Adrenal gland (tissue), 5 donors: ENCODE results near the gene ROPN1B.

ENCODE experiments used
- CTCF ChIP-seq, 6 experiments: fragments of 450-650 bp in 4 of 6; fragments of 200-600 bp in 2 of 6; sonication (generic) in 1 of 6; IDR thresholded peaks; 1 replicate in 5 of 6; 2 replicates in 1 of 6; pipeline versions ENCODE4 v1.5.1 to v1.8.0; 2016 to 2021; ENCODE audit warnings: antibody characterized with exemption in 6 of 6, mild to moderate bottlenecking in 2 of 6, moderate library complexity in 1 of 6
- POLR2A ChIP-seq, 2 donors: fragments of 450-650 bp; IDR thresholded peaks; one replicate each; pipeline ENCODE4 v1.6.1; 2017; ENCODE audit warnings: antibody characterized with exemption in 2 of 2, mild to moderate bottlenecking in 2 of 2, moderate library complexity in 1 of 2
- donor health status: DM: no; HTN: no; CAD: no.

- TF ChIP-seq CTCF (IDR thresholded peaks at IDR 0.05), result no peak
- TF ChIP-seq POLR2A (IDR thresholded peaks at IDR 0.05), result no peak
These were observed 61.5 kb downstream of the ROPN1B start for GRCh38 chr3:126030455-126030854.
